ENCODE results near the gene NME7.

The NME7 gene

GRCh38 chr1:169105434-169106094 lies 262.0 kb downstream of the NME7 start:
- Histone ChIP-seq H3K4me1 (ENCODE audit: control insufficient read depth, insufficient read depth, low read length) (peaks cover 33% of the 10 kb centered on the region), H3K4me3 (ENCODE audit: low read depth, low read length) (peak overlapping the region; percentile 89), H3K9me3 (ENCODE audit: control insufficient read depth, insufficient read depth, low read depth, low read length) (no peaks in the 10 kb centered on the region), H3K36me3 (ENCODE audit: control insufficient read depth in 2 of 2, insufficient read depth in 1 of 2, low read length in 2 of 2) (no peaks in the 10 kb centered on the region), H3K27ac (ENCODE audit: extremely low read depth, low read depth, low read length) (peak overlapping the region; percentile 93)
- ChIA-PET CTCF (interaction anchor here (0.6 kb wide), 1 partner anchor 87 kb away, joined by 3 read pairs; no protein-coding TSS in a partner anchor), POLR2A (interaction anchor here (0.6 to 2.6 kb wide), 6 partner anchors 13 to 866 kb away, joined by 3 to 13 read pairs (median 4); partner anchors contain the start of gene SLC19A2)
- TF ChIP-seq ZNF610 (tag by site-specific recombination; IDR thresholded peaks at IDR 0.05; ENCODE audit: borderline replicate concordance) (0 out of 2 replicates have a peak, but pooled peaks have one; percentile 33), ZBTB49 (tag by site-specific recombination; IDR thresholded peaks at IDR 0.05; ENCODE audit: low read depth) (no peak), ZSCAN18 (tag by site-specific recombination; IDR thresholded peaks at IDR 0.05) (no peak), ZFP41 (tag by site-specific recombination; IDR thresholded peaks at IDR 0.05; ENCODE audit: borderline replicate concordance) (no peak), TRIM28 (IDR thresholded peaks at IDR 0.05; ENCODE audit: borderline replicate concordance, low read length) (no peak), ZNF280D (tag by site-specific recombination; IDR thresholded peaks at IDR 0.05) (no peak), ZBTB8A (tag by site-specific recombination; IDR thresholded peaks at IDR 0.05) (peak; percentile 89; the same call in 1 of the 2 replicates), ZNF112 (tag by site-specific recombination; IDR thresholded peaks at IDR 0.05) (no peak), ZNF514 (tag by site-specific recombination; IDR thresholded peaks at IDR 0.05) (no peak), CTCF (tag by site-specific recombination; IDR thresholded peaks at IDR 0.05) (peak; percentile 78), ZNF37A (tag by site-specific recombination; IDR thresholded peaks at IDR 0.05) (no peak), ZNF561 (tag by site-specific recombination; IDR thresholded peaks at IDR 0.05; ENCODE audit: borderline replicate concordance) (peak; percentile 23; the same call in 1 of the 2 replicates), ZNF157 (tag by site-specific recombination; IDR thresholded peaks at IDR 0.05) (no peak), ZNF549 (tag by site-specific recombination; IDR thresholded peaks at IDR 0.05) (no peak), ZNF626 (tag by site-specific recombination; IDR thresholded peaks at IDR 0.05) (no peak), OVOL3 (tag by site-specific recombination; IDR thresholded peaks at IDR 0.05) (no peak), ZNF558 (tag by site-specific recombination; IDR thresholded peaks at IDR 0.05) (no peak), ZNF510 (tag by site-specific recombination; IDR thresholded peaks at IDR 0.05; ENCODE audit: insufficient replicate concordance) (no peak), ZNF629 (tag by site-specific recombination; IDR thresholded peaks at IDR 0.05) (no peak), ZNF776 (tag by site-specific recombination; IDR thresholded peaks at IDR 0.05; ENCODE audit: borderline replicate concordance) (no peak), KLF7 (tag by site-specific recombination; IDR thresholded peaks at IDR 0.05; ENCODE audit: borderline replicate concordance) (no peak), ZFP3 (tag by site-specific recombination; IDR thresholded peaks at IDR 0.05; ENCODE audit: low read depth) (no peak), HOXD13 (CRISPR knock-in tag; IDR thresholded peaks at IDR 0.05; ENCODE audit: borderline replicate concordance) (no peak), GLIS2 (tag by site-specific recombination; IDR thresholded peaks at IDR 0.05) (peak; percentile 44), ZBTB6 (tag by site-specific recombination; IDR thresholded peaks at IDR 0.05) (no peak), ZNF701 (tag by site-specific recombination; IDR thresholded peaks at IDR 0.05) (no peak)
- TF ChIP-seq, protein P1, sequence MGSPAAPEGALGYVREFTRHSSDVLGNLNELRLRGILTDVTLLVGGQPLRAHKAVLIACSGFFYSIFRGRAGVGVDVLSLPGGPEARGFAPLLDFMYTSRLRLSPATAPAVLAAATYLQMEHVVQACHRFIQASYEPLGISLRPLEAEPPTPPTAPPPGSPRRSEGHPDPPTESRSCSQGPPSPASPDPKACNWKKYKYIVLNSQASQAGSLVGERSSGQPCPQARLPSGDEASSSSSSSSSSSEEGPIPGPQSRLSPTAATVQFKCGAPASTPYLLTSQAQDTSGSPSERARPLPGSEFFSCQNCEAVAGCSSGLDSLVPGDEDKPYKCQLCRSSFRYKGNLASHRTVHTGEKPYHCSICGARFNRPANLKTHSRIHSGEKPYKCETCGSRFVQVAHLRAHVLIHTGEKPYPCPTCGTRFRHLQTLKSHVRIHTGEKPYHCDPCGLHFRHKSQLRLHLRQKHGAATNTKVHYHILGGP (tag by site-specific recombination; IDR thresholded peaks at IDR 0.05), result no peak

Data from HEK293 (cell line).